ENCODE measurements around the gene RERE.
"Not testable (repeated sequence)": the region's sequence is repeated elsewhere in the genome, so short reads cannot be mapped to it uniquely, and the experiment has no call there.

RERE gene

DNA sequence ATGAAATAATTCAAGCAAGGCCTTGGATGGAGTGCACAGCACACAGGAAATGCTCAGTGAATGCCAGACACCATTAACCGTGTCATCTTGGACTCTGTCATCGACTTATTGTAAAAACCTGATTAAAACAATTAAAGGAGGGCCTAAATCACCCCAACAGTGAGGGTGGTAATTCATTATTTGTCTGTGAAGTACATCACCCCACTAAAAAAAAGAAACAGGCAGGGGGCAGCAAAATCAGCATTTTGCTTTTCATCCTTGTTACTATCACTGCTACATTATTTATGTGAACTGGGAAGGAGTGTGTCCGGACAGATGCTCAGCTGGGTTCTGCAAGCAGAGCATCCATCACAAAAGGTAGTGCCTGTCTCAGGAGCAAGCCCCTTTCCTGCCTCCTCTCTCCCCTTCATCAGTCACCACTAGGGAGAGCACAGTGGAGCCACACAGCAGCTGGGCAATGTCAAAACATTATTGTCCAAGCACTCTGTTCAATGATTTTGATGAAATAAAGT, 98.5 kb downstream of the RERE start:
- DNase-seq (ENCODE audit: low read depth in 3 of 3), result no peak

DNA sequence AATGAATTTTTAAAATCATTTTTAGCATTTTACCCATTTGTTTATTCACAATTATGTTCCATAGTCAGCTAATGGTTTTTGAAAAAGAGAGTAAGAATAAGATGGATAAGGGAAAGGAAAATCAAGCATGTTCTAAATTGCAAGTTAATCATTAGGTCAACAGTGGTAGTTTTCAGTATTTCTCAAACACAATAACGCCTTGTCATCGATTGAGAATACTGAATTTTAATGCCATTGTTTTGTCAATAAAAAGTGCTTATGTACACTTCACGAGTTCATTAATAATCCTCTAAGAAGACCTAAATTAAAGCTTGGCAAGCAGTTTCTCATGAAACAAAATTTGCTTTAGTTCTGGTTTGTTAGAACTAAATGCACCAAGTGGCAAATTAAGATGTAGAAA, 100.3 kb downstream of the RERE start:
- no peak for DNase-seq (ENCODE audit: low read depth in 3 of 3)

GRCh38 chr1:8716238-8716637, 101.2 kb downstream of the RERE start:
- DNase-seq (ENCODE audit: low read depth in 3 of 3), result no peak

GRCh38 chr1:8714173-8714572, 103.3 kb downstream of the RERE start:
- DNase-seq (ENCODE audit: low read depth in 3 of 3), result no peak

DNA sequence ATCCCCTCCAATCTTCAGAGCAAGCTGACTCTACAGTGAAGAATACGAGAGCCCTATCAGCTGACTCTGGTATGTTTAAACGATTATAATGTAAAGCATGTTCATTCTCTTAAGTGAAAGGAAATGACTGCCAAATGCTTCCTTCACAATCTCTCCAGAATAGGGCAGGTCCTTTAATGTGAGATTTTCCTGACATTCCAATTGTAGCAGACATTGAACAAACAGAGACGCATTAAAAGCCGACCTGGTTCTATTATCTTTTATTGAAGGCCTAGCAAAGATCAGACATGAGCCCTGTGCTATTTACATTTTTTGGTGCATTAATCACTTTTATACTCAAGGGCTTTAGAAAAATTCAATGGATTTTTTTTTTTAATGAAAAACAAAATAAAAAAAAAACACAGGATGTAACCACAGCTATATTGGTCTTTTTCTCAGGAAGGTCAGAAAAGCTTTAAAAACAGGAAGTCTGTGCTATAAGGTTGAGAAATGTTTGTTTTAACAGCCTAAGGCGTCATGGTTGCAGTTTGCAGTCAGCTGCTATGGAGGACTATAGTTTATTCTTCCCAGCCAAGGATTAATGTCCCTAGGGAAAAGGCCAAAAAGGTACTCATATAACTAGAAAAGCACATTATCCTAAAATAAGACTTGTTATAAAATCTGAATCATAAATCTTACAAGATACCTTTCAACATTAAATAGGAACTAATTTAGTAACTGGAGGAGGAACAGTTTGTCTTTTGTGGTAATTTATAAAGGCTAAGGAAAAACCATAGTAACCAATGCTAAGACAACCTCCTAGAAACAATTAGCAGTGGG, 104.8 kb downstream of the RERE start:
- no peak for DNase-seq (ENCODE audit: low read depth in 3 of 3)

GRCh38 chr1:8711873-8712412, 105.5 kb downstream of the RERE start:
- DNase-seq (ENCODE audit: low read depth in 3 of 3), result no peak

DNA sequence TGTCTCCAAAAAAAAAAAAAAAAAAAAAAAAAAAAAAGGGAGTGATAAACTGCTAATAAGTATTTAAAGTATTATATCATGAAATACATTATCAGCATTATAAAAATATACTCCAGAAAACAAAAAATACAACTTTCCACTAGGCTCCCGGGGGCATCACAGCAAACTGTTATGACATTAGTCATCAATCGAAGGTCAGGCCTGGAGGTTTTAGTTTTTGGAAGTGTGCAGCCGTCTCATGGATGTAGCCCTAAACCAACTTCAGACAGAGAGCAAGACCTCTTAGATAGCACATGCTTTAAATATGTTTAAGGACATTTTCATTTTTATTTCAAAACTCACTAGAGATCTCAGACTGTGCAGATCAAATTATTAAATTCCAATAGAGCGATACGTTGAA, 106.3 kb downstream of the RERE start:
- DNase-seq (ENCODE audit: low read depth in 3 of 3), result no peak

- no peak for DNase-seq (ENCODE audit: low read depth in 3 of 3)
Observed at GRCh38 chr1:8708259-8708658, 109.2 kb downstream of the RERE start.

GRCh38 chr1:8706995-8707396, 110.4 kb downstream of the RERE start:
- no peak for DNase-seq (ENCODE audit: low read depth in 3 of 3)

- DNase-seq (ENCODE audit: low read depth in 3 of 3), result no peak
Observed at GRCh38 chr1:8706291-8706690, 111.1 kb downstream of the RERE start.

GRCh38 chr1:8704866-8705506, 112.5 kb downstream of the RERE start:
- DNase-seq (ENCODE audit: low read depth in 3 of 3), result no peak

DNA sequence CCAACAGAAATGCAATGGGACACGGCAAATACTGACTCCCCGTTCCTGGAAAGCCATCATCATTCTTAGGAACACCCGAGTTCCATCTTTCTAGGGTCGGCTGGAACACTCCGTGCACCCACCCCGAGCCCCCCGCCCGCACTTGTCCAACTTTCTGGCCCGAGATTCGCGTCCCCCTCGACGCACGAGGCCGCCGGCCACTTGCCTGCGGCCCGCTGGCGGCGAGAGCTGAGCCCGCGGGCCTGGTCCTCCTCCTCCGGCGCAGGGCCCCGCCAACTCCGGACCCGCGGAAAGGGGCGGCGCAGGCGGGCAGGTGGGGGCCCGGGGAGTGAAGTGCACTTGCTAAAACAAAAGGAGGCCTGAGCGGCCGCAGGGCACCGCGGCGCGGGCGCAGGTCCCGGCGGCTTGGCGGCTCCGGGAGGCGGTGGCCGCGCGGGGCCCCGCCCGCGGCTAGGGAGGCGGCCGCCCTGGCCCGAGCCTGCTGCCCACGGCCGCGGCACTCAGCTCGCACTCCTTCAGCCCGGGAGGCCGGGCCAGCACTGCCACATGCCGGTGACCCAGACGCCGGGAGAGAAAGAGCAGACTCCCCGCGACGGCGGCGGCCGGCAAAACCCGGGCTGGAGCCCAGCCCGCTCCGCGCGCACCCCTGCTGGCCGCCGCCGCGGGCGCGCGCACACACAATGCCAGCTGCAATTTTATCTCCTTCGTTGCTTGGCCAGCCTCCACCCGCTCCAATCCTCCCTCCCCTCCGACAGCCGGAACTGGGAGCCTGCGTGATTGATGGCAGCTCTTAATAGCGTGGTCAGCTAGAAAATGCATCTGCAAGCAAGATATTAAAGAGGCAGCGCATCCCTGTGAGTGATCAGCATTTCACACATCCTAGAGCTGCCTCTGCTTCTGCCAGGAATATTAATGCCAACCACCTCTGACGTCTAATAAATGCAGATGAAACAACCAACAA, 114.3 kb downstream of the RERE start:
- peak in 2 of 3 experiments; percentile 13 to 38 for DNase-seq (ENCODE audit: low read depth in 3 of 3)

- DNase-seq (ENCODE audit: low read depth in 3 of 3), result no peak
Observed at GRCh38 chr1:8702472-8702849, 115.0 kb downstream of the RERE start.

DNA sequence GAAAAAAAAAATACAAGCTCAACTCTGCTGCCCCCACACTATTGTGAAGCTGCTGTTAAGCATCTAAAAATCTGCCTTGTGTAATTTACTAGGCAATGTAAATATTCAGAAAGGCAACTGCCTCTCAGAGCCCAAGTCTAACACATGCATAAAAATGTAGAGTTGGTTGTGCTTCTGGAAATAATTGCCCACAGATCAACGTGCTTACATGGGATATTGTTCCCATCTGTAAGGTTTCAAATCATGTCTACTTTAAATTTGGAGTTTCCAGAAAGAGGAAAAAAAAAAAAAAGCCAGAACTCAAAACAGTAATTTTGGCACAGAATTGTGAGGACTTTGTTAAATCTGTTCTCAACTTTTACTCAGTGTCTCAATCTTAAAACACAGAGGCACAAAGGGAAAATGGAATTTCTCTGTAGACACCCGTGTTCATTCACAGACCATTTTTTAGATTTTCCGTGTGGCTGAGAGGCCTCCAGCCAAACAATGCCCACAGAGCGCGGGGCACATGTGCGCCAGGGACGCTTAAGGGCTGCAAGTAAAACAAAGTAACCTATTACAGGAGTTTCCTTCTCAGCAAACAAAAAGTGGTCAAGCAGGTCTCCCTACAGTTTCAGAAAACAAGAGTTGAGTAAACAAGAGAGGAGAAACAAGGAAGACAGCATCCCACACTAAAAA, 115.5 kb downstream of the RERE start:
- DNase-seq (ENCODE audit: low read depth in 3 of 3), result no peak

DNA sequence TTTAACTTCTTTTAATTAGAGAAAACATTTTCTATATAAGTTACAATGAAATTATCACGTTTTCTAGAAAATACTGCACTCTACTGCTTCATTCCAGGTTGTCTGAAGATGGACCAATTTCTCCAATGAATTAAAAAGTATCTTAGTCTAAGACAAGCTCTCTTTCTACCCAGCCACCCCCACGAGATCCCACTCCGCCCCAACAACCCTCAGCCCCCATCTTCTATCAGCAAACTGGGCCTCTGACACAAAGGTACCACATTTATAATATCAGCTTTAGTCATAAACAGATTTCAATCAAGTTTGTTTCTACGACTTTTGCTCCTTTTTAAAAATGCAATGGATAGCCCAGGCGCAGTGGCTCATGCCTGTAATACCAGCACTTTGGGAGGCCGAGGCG, 117.8 kb downstream of the RERE start:
- DNase-seq (ENCODE audit: low read depth in 3 of 3), result no peak

GRCh38 chr1:8698937-8699447, 118.4 kb downstream of the RERE start:
- no peak for DNase-seq (ENCODE audit: low read depth in 3 of 3)

DNA sequence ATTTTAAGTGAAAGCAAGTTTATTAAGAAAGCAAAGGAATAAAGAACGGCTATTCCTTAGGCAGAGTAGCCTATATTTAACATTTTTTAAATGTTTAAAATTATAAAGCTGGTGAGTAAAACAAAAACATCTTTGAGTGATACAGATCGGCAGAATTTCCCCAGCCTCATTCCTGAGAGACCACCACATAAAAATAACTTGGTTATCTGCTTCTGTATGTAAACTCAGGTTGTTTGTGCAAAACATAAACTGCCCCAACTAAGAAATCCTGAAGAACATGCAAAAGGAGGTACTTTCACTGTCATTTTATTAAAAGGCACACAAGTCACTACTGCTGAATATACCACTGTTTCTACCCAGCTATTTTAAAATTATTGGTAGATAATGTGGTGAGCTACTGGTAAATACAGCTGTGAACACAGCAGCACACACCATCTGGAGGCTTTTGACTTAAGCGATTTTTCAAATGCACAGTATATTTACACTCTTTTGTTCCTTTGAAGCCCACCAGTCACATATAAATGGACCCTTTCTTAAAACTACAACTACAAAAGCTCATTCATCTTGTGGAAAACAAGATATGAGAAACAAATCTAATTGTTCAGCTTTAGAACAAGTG, 119.3 kb downstream of the RERE start:
- DNase-seq (ENCODE audit: low read depth in 3 of 3), result no peak

- not testable (repeated sequence) for DNase-seq (ENCODE audit: low read depth in 3 of 3)
Observed at GRCh38 chr1:8695442-8695841, 122.0 kb downstream of the RERE start.

- DNase-seq (ENCODE audit: low read depth in 3 of 3), result no peak
Observed at GRCh38 chr1:8693107-8693506, 124.3 kb downstream of the RERE start.

DNA sequence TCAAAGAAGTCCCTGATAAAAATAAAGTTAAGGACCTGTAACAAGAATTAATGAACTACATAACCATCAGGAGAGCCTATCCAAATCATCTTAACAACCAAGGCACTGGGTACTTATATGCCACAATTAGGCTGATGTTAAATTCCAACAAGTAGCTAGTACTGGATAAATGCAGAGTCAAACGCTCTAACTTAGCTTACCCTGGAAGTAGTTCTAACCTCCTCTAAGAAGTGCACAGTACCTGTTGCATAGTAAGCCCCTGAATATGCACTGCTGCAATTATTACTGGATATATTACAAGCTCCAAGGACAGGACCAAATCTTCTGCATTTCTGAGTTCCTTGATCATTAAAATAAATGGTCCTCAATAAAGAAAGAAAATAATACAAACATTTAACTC, 125.8 kb downstream of the RERE start:
- no peak for DNase-seq (ENCODE audit: low read depth in 3 of 3)

GRCh38 chr1:8690253-8690525, 127.3 kb downstream of the RERE start:
- DNase-seq (ENCODE audit: low read depth in 3 of 3), result no peak
